GM19395 (cell line): ENCODE measurements around the gene DNLZ.

Experiments used
- ATAC-seq: cut with Tn5 transposase; IDR thresholded peaks from one replicate; pipeline ENCODE4 v1.9.1; 2021; ENCODE audit warnings: mild to moderate bottlenecking, moderate library complexity; ENCODE audit not compliant: unreplicated experiment

Gene DNLZ

DNA sequence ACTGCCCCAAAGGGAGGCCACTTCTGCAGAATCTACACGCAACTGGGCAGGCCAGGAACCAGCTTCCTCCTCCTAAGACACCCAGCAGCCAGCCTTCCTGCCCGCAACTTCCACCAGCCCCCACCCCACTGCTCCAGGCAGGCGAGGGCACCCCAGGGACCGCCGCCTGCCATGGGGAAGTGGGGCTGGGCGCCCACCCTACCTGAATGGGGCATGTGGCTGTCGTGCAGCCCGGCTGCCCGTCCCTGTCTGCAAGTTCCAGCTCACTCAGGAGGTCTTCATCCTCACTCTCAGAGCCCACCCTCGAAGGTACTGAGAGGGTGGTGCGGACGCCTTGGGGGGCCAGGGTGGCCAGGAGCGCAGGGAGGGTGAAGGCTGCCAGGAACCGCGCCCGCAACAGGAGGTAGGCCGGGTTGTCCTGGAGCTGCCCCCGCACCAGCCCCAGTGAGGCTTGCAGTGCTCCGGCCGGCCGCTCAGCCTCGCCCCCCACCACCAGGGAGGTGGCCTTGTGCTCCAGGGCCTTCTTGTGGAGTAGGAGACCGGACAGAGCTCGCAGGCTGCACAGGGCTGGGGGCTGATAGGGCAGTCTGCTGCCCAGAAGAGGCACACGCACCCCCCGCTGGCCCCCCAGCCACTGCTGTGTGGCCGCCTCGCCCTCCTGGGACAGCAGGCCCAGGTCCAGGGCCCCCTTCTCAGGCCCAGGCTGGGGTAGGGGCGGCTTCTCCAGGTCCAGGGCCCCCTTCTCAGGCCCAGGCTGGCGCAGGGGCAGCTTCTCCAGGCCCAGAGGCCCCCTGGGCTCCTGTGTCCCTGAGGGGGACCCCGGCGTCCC lies 14.0 kb upstream of the DNLZ start:
- no peak for ATAC-seq

DNA sequence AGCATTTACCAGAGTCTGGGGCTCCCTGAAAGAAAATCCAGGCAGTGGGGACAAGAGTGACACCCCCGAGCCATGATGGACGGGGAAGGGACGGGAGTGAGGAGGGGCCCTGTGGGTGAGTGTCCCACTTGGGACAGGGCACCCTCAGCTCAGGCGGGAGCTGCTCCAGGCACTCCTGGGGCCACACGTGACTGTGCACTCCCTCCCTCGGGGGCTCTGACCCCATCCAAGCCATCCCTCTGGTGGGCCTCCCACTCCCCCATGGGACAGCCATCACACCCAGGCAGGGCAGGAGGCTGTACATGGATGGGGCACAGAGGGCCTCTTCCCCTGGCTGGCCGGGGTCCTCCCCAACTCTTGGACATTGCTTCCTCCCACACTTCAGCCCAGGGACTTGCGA lies 12.9 kb upstream of the DNLZ start:
- ATAC-seq: no peak

DNA sequence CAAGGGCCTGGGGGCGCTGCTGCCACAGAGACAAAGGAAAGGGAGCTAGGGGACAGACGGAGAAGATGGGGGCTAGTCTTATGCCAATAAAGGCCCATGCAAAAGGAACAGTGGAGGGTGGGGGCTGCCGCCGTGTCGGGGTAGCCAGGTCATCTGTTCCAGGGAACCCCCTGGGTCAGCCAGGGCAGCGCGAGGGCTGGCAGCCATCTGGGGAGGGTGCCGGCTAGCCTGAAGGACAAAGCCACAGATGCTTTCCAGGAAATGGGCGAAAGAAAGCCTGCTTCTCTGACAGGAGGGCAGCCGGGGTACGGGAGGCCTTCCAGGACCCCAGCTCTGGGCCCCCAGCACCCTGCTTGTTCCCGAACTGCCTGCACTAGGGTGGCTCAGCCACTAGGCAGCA lies 11.6 kb upstream of the DNLZ start:
- no peak for ATAC-seq

DNA sequence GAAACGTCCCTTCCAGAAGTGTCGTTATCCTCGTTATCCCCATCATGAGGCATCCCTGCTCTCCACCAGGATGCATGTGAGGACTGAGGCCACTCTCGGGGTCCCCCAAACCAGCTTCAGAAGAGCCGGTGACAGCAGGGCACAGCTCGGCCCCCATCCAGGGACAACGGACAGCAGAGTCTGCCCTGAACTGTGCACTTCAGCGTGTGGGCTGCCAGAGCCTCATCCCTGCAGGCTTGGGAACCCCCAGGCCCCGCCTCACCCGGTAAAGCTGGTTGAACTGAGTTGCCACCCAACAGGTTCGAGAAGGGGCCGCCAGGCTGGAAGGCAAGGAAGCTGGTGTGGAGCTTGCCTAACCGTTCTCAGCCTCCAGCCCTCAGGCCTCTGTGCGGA lies 10.6 kb upstream of the DNLZ start:
- ATAC-seq: no peak

DNA sequence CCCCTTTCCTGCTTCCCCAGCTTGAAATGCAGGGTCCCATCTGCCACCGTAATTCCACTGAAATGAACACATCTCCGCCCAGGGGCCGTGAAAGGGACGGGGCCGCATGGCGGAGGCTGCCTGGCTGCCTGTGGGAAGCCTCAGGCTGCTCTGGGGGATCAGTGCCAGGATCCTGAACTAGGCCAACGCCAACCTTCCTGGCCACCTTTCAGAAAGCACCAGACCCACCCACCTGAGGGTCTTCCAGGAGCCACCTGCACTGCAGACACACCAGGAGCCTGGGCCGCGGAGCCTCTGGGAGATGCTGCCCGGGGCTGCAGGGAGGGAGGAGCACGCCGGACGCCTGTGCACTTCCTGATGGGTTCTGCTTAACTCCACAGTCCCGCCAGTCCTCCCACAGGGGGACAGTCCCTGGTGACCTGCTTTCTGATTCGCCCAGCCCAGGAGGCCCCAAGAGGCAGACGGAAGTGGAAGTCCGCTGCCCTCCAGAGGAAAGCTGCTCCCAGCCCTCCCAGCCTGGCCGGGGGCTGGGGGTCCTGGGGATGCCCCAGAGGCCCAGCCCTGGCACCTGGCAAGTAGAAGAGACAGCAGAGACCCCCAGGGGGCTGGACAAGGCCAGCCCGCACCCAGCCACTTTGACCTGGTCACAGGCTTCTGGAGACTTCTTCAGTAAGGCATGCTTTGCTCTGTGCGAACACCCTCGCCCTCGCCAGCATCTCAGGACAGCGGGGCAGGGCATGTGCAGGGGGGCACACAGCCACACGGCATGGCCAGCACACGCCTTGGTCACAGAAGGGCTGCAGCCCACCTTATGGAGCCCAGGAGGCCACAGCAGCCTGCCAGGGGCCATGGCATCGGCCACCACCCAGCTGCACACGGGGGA lies 10.0 kb upstream of the DNLZ start, which contains the start of gene CARD9:
Gene CARD9 (minus strand): TSS at position 370 of the 883 bp plus-strand sequence. CDS start 1,591 bp downstream, outside the sequence.
- ATAC-seq: no peak

DNA sequence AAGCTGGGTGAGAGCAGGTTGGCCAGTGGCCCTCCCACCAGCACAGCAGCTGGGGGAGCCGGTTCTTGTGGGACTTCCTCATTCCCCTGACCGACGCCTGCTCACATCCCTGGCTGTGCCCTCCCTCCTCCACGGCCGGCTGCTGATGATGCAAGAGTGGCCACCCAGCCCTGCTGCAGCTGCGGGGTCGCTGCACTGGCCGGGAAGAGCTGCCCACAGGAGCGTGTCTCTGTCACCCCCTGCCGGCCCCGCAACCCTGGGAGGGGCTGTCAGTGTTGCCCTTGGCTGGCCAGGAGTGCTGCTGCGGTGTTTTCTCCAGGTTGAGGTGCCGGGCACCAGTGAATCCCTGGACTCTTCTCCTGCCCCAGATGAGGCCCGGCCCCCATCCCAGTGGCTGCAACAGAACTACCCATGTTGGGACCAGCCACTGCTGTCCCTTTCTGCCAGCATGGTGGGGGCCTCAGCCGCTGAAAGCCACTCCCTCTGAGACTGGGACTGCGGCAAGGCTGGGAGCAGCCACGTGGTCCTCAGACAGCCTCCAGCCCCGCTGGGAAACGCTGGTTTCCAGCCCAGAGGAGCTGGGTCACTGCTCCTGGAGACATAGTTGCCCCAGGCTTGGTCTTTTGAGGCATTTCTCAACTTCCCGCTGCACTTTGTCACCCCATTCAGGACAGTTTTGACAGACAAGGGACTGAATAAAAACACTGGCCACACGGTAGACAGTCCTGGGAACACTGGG lies 9.2 kb upstream of the DNLZ start:
- ATAC-seq: no peak

DNA sequence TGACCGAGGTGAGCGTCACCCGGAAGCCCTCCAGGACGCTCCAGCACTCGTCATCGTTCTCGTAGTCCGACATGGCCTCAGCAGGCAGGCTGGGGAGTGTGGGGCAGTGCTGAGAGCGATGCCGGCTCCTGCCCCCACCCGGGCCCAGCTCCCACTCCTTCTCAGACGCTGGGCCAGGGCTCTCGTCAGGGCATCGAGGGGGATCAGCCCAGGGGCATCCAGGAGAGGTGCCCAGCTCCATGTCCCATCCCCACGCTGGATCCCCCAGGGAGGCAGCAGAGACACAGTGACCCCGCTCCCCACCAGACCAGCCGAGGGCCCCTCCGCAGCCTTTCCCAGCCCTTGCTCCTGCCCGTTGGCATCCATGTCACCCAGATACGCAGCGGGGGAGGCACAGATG lies 8.5 kb upstream of the DNLZ start:
- no peak for ATAC-seq

DNA sequence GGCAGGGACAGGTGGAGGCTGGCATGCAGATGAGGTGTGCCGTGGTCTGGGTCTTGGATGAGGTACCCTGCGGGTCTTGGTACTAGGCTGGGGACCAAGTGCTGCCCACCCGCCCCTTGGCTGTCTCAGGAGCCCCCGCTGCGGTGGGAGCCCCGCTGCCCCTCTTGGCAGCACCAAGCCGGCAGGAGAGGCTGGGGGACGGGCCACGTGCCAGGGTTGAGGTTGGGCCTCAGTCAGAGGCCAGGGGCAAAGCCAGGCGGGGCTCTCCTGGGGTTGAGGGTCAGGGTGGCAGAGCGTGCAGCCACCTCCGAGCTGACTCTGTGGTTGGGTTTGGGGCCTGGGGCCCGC lies 8.0 kb upstream of the DNLZ start:
- ATAC-seq: no peak

DNA sequence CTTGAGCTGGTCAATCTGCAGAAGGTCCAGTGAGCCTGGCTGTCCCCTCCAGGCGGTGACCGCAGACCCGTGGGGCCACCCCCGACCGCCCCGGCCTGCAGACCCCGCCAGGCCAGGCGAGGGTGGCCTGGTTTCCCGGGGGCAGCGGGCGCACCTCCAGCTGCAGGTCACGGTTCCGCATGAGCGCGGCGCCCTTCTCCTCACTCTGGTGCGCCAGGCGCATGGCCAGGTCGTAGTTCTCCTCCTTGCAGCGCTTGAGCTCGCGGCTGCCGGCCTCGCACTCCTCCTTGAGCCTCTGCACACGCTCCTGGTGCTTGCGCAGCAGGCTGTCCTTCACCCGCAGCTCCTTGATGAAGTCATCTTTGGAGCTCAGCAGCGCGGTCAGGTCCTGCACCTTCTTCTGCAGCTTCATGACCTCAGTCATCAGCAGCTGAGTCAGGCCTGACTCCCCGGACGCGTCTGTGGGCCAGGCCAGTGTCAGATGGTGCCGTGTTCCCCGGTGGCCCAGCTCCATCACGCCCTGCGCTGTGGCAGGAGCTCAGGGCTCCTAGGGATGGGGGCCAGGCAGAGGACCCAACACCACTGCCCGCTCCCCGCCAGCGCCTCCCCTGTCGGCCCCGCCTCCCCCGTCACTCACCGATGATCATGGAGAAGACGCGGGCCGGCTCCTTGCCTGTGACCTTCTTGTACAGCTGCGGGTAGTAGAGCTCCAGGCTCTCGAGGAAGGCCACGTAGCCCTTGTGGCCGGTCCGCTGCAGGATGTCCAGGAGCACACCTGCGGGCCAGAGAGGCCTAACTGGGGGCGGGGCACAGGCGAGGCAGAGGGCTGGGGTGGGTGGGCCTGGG lies 7.4 kb upstream of the DNLZ start:
- no peak for ATAC-seq

DNA sequence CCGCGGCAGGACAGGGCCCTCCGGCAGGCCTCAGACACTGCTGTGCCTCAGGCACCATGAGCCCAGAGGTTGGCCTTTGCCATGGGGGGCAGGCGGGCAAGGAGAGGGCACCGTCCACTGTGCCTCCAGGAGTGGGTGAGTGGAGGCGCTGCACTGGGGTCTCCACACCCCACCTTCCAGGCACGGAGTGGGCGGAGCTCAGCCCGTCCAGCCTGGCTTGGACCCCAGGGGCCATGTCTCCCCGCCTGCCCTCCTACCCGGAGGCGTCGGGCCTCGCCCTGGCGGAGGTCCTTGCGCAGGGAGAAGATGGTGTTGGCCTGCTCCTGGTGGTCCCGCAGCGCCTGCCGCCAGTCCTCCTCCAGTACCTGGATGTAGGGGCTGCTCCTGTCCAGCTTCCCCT lies 6.5 kb upstream of the DNLZ start:
- ATAC-seq: no peak

DNA sequence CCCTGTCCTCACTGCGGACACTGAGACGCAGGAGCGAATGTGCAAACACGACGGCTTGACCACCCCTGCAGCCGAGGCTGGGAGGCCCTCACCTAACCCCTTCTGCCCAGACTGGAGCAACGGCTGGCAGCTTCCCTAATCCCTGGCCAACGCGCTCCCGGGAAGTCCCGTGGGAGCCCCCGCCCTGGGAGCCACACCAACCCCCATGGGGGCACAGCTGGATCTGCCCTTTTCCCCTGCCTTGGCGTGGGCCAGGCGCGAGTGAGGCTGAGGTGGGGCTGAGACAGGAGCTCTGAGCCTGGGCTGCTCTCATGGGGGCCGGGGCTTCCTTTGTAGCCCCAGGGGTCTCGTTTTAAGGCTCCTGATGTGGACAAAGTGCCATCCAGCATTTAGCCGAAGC lies 4.6 kb upstream of the DNLZ start:
- no peak for ATAC-seq

DNA sequence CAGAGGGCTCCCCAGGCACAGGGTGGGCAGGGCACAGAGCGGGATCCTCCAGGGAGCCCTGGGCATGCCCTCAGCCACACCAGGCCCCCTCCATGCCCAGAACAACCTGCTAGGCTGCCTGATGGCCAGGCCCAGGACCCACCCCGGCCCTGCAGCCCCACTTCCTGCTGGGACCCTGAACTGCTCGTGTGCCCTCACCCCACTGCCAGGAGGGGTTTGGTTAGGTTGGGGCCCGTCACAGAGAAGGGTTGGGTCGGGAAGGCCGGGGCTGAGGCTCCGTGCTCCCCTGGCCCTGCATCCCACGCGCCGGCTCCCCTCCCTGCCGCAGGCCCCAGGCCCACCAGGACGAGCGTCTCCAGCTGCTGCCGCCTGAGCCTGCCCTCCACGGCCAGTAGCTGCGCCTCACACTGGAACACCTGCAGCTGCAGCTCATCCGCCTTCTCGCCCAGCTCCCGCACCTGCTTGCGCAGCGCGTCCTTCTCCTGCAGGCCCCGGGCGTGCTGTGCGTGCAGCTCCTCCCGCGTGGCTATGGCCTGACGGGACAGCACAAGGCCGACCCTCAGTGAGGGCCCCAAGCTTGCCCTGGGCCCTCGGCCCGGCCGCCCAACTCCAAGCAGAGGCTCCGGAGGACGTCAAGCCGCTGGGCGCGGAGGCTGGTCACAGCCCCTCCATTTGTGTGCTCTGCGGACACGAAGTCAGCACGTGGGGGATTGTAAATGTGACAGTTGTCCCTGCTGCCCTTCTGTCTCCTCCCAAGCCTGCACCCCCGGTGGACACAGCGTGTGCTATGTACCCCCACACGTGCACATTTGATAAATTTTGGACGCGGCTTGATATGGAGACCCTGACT lies 4.0 kb upstream of the DNLZ start:
- no peak for ATAC-seq

DNA sequence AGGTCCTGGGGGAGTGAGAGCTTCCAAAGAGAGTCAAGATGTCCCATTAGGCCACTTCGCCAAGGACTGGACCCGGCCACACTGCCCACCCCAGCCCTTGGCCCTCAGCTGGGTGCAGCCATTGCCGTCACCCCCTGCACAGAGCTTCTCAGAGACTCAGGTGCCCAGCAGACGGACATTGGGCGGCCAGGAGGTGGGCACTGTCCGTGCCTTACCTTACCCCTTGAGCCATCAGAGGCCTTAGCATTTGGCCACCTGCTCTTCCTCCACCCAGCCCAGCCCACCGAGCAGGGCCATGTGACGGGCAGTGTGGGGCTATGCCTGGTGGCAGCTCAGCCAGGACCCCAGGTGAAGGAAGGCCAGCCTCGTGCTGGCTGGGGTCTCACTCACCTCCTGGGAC lies 3.3 kb upstream of the DNLZ start:
- ATAC-seq: no peak

DNA sequence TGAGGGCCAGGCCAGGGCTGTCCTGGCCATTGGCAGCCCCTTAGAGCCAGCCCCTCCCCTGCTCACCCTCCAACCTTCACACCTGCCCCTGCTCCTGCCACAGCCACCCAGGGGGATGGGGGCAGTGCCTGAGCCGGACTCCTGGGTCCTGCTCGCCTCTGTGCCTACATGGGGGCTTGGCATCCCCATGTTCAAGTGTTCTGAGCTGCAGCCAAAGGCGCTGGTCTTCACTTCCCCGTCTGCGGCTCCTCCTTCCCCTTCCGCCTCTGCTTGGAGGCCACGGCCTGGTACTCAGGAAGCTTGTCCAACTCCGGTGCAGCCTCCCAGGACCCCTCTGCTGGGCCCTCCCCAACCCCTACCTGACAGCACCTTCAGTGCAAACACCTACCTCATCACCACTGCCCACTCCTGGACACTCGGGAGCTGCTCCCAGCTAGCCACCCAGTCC lies 2.3 kb upstream of the DNLZ start:
- no peak for ATAC-seq

DNA sequence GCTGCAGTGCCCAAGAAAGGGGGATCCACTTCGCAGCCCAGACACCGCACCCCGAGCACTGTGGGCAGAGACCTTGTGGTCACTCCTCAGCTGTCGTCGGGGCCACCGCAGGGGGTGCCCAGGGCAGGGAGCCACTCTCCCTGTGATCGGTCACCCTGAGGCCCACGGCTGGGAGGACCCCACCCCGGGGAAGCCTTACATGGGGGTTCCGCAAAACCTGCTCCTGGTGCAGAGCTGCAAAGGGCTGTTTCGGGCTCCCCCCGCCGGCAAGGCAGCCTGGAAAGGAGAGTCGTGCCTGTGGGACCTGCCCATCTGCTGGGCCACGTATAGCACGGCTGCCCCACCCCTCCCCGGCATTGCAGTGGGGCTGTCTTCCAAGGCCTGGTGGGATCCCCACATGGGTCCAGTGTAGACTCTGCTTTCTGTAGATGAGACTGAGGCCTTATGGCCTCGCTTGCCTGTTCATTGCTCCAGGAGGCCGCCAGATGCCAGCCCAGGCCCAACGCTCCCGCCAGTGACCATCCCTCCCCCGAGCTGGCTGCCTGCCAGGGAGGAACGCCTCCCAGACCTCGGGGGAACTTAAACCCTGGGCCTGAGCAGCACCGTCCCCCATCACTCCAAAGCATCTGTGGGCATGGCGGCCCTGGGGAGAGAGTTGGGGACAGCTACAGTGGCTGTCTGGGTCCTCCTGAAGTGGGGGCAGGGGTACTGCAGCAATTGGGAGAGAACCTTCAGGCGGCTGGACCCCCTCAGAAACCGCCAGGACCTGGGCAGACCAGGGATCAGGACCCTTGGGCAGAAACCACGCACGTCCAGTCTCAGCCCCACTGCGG lies 1.6 kb upstream of the DNLZ start:
- no peak for ATAC-seq

DNA sequence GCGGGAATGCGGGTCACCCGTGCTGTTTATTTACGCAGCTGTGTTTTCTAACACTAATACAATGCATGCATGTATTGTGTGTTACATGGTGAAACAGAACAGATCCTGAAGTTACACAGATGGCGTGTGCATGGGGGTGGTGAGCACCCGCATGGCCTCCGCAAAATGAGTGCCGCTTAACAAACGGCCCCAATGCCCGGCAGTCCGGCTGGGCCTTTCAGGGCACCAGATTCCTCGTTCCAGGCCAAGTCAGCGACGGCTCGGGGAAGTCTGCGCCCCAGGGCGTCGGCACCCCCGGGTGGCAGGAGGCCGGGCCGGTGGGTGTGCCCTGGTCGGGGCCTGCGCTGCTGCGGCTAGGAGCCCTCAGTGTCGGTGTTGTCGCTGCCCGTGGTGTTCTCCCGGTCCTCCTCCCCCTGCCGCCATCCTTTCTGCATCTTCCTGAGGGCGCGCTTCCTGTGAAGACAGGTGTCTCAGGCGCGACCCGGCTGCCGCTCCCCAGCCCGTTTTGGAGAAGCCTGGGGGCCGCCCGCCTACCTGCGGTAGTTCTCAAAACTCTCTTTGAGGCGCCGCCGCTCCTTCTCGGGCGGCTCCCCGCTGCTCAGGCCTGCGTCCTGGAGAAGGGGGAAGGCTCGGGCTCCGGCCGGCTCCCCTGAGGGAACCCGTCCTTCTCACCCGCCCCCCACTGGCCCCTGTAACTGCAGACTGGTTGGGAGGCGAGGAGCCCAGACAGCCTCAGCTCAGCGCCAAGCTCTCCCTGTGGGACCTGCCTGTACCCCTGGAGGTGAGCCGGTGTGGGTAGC lies 605 bp upstream of the DNLZ start:
- no peak for ATAC-seq

DNA sequence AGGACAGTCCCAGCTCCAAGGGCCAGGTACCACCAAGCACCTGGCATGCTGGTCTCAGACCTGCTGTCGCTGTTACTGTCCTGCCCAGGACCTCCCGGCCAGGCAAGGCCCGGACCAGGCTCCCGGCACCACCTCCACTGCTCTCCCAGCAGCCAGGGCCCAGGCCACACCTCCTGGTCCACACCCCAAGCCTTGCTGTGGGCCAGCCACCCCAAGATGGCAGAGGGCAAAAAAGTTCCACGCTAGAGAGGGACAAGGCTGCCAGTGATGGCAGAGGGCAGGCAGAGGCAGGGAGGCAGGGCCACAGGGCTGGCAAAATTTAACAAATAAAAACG lies 1.1 kb downstream of the DNLZ start:
- no peak for ATAC-seq
